Neural cell (in vitro differentiated cells): ENCODE data around the gene KRT6A. TPM values are rescaled to one million over a fixed set of nuclear protein-coding genes. Genes with fewer than 3 reads are reported as not detected.

Source experiments
- H2AFZ ChIP-seq: fragments of 200-600, 300-800 bp; sonication (generic), shearing (Covaris generic); 2 replicates; pipeline ENCODE4 v1.6.0; 2014; ENCODE audit warnings: low read depth, mild to moderate bottlenecking, antibody characterized with exemption, low read length, moderate library complexity
- H3F3A ChIP-seq: fragments of 200-600 bp; shearing (Covaris generic); 2 replicates; pipeline ENCODE4 v1.6.1; 2016; ENCODE audit warnings: mild to moderate bottlenecking, moderate library complexity, mixed read lengths, antibody characterized with exemption, low read length; ENCODE audit not compliant: insufficient read depth, poor library complexity, severe bottlenecking
- H3K27ac ChIP-seq: fragments of 200-600, 300-800 bp; sonication (generic), shearing (Covaris generic); 2 replicates; pipeline ENCODE4 v1.5.1; 2014; ENCODE audit warnings: mild to moderate bottlenecking, low read length, moderate library complexity
- H3K27me3 ChIP-seq: fragments of 300-800, 200-600 bp; sonication (generic), shearing (Covaris generic); 2 replicates; pipeline ENCODE4 v1.6.0; 2014; ENCODE audit warnings: mild to moderate bottlenecking, low read depth, low read length, moderate library complexity; ENCODE audit not compliant: insufficient read depth
- H3K36me3 ChIP-seq: fragments of 300-800, 200-600 bp; sonication (generic), shearing (Covaris generic); 2 replicates; pipeline ENCODE4 v1.5.1; 2014; ENCODE audit warnings: mild to moderate bottlenecking, antibody characterized with exemption, low read length, moderate library complexity; ENCODE audit not compliant: insufficient read depth
- H3K4me2 ChIP-seq: fragments of 300-800, 200-600 bp; sonication (generic), shearing (Covaris generic); 2 replicates; pipeline ENCODE4 v1.6.0; 2014; ENCODE audit warnings: mild to moderate bottlenecking, low read length
- H3K4me3 ChIP-seq: fragments of 300-800, 200-600 bp; sonication (generic), shearing (Covaris generic); 2 replicates; pipeline ENCODE4 v1.5.1; 2014; ENCODE audit warnings: mild to moderate bottlenecking, low read length, moderate library complexity
- H3K79me2 ChIP-seq: fragments of 200-600 bp; shearing (Covaris generic); replicated peaks from 2 replicates; pipeline ENCODE4 v1.6.0; 2014; ENCODE audit warnings: mild to moderate bottlenecking, low read length, moderate library complexity; ENCODE audit not compliant: insufficient read depth
- H3K9ac ChIP-seq: fragments of 300-800, 200-600 bp; sonication (generic), shearing (Covaris generic); 2 replicates; pipeline ENCODE4 v1.6.1; 2016; ENCODE audit warnings: mild to moderate bottlenecking, low read length, mixed read lengths
- H3K9me2 ChIP-seq: fragments of 200-600 bp; shearing (Covaris generic); 2 replicates; pipeline ENCODE4 v1.6.1; 2016; ENCODE audit warnings: mild to moderate bottlenecking, low read length, mixed read lengths; ENCODE audit not compliant: insufficient read depth
- H3K9me3 ChIP-seq: fragments of 200-600, 300-800 bp; sonication (generic), shearing (Covaris generic); 2 replicates; pipeline ENCODE4 v1.6.1; 2016; ENCODE audit warnings: mild to moderate bottlenecking, mixed run types, low read length, moderate library complexity, mixed read lengths
- H4K20me1 ChIP-seq: fragments of 200-600 bp; shearing (Covaris generic); 2 replicates; pipeline ENCODE4 v1.6.1; 2016; ENCODE audit warnings: mild to moderate bottlenecking, mixed run types; ENCODE audit not compliant: insufficient read depth
- CTCF ChIP-seq: fragments of 450-650 bp; IDR thresholded peaks from 2 replicates; pipeline ENCODE4 v1.5.1; 2014; ENCODE audit warnings: antibody characterized with exemption, mild to moderate bottlenecking, moderate library complexity; ENCODE audit not compliant: poor library complexity, severe bottlenecking
- EP300 ChIP-seq: fragments of 450-650 bp; conservative IDR thresholded peaks from 2 replicates; pipeline ENCODE4 v1.6.1; 2014; ENCODE audit warnings: antibody characterized with exemption, mild to moderate bottlenecking, moderate library complexity; ENCODE audit not compliant: poor library complexity, severe bottlenecking
- EZH2 ChIP-seq: fragments of 200-600, 300-800 bp; shearing (Covaris generic), sonication (generic); IDR thresholded peaks from 2 replicates; pipeline ENCODE4 v1.6.1; 2014; ENCODE audit warnings: antibody characterized with exemption, low read length, borderline replicate concordance, mild to moderate bottlenecking; ENCODE audit not compliant: insufficient read depth, poor library complexity, severe bottlenecking
- MXI1 ChIP-seq: fragments of 450-650 bp; conservative IDR thresholded peaks from 2 replicates; pipeline ENCODE4 v1.6.1; 2014; ENCODE audit warnings: antibody characterized with exemption, mild to moderate bottlenecking; ENCODE audit not compliant: poor library complexity, severe bottlenecking
- POLR2AphosphoS5 ChIP-seq: IDR thresholded peaks from 2 replicates; pipeline ENCODE4 v1.6.1; 2012
- RAD21 ChIP-seq: fragments of 450-650 bp; conservative IDR thresholded peaks from 2 replicates; pipeline ENCODE4 v1.6.1; 2014; ENCODE audit warnings: antibody characterized with exemption, mild to moderate bottlenecking, moderate library complexity
- REST ChIP-seq: IDR thresholded peaks from 2 replicates; pipeline ENCODE4 v1.6.1; 2012; ENCODE audit warnings: borderline replicate concordance
- SMC3 ChIP-seq: fragments of 450-650 bp; conservative IDR thresholded peaks from 2 replicates; pipeline ENCODE4 v1.6.1; 2014; ENCODE audit warnings: antibody characterized with exemption, mild to moderate bottlenecking, moderate library complexity; ENCODE audit not compliant: poor library complexity
- TAF1 ChIP-seq: IDR thresholded peaks from 2 replicates; pipeline ENCODE4 v1.6.1; 2012; ENCODE audit warnings: low read depth
- polyA plus RNA-seq: library from polyadenylated mRNA; depleted of rRNA; stranded (reverse); fragments of >200 nt; gene quantifications from 2 replicates; pipeline ENCODE4 v1.2.3, GENCODE V29; 2014

Gene KRT6A
- polyA plus RNA-seq, 1 donor from 2014 or later: not detected

GRCh38 chr12:52464897-52465296 lies 28.2 kb downstream of the KRT6A start:
- H3K9me3 ChIP-seq: no peaks in the 10 kb centered on the region

GRCh38 chr12:52461693-52462092 lies 31.4 kb downstream of the KRT6A start:
- Histone ChIP-seq H3F3A (no peaks in the 10 kb centered on the region), H3K27me3 (no peaks in the 10 kb centered on the region), H3K9me3 (no peaks in the 10 kb centered on the region), H4K20me1 (no peaks in the 10 kb centered on the region), H3K79me2 (no peaks in the 10 kb centered on the region), H3K27ac (no peak overlapping the region), H3K4me3 (no peak overlapping the region), H3K9me2 (no peaks in the 10 kb centered on the region), H3K36me3 (no peaks in the 10 kb centered on the region), H3K9ac (no peak overlapping the region), H2AFZ (no peak overlapping the region), H3K4me2 (no peak overlapping the region)
- TF ChIP-seq EZH2 (no peak), RAD21 (no peak), CTCF (no peak), EP300 (no peak), MXI1 (no peak)

More at GRCh38 chr12:52464897-52465296, 28.2 kb downstream of the KRT6A start:
- no peaks in the 10 kb centered on the region for H3K79me2 ChIP-seq
- no peak overlapping the region for H3K4me2 ChIP-seq
- no peaks in the 10 kb centered on the region for H3K36me3 ChIP-seq
- H3K9ac ChIP-seq: no peak overlapping the region
- H2AFZ ChIP-seq: no peak overlapping the region
- H4K20me1 ChIP-seq: no peaks in the 10 kb centered on the region
- no peak overlapping the region for H3K27ac ChIP-seq
- H3K4me3 ChIP-seq: no peak overlapping the region
- no peaks in the 10 kb centered on the region for H3F3A ChIP-seq
- no peaks in the 10 kb centered on the region for H3K9me2 ChIP-seq
- no peaks in the 10 kb centered on the region for H3K27me3 ChIP-seq
- no peak for TF ChIP-seq RAD21
- TF ChIP-seq CTCF: no peak
- TF ChIP-seq EZH2: no peak

- Histone ChIP-seq H3K36me3 (no peaks in the 10 kb centered on the region), H3F3A (no peaks in the 10 kb centered on the region), H3K9me2 (no peaks in the 10 kb centered on the region), H3K4me3 (no peak overlapping the region), H3K27ac (no peak overlapping the region), H3K27me3 (no peaks in the 10 kb centered on the region), H2AFZ (no peak overlapping the region), H3K9me3 (no peaks in the 10 kb centered on the region), H4K20me1 (no peaks in the 10 kb centered on the region), H3K4me2 (no peak overlapping the region), H3K9ac (no peak overlapping the region), H3K79me2 (no peaks in the 10 kb centered on the region)
- TF ChIP-seq EZH2: no peak
- TF ChIP-seq TAF1: no peak
- no peak for TF ChIP-seq POLR2AphosphoS5
- TF ChIP-seq REST: no peak
- TF ChIP-seq EP300: no peak
- no peak for TF ChIP-seq SMC3
- no peak for TF ChIP-seq RAD21
- no peak for TF ChIP-seq CTCF
- no peak for TF ChIP-seq MXI1
Measured at GRCh38 chr12:52458861-52459260, 34.2 kb downstream of the KRT6A start.
